ENCODE measurements around the gene NT5C.
"Not testable (repeated sequence)": the region's sequence is repeated elsewhere in the genome, so short reads cannot be mapped to it uniquely, and the experiment has no call there.

NT5C gene

DNA sequence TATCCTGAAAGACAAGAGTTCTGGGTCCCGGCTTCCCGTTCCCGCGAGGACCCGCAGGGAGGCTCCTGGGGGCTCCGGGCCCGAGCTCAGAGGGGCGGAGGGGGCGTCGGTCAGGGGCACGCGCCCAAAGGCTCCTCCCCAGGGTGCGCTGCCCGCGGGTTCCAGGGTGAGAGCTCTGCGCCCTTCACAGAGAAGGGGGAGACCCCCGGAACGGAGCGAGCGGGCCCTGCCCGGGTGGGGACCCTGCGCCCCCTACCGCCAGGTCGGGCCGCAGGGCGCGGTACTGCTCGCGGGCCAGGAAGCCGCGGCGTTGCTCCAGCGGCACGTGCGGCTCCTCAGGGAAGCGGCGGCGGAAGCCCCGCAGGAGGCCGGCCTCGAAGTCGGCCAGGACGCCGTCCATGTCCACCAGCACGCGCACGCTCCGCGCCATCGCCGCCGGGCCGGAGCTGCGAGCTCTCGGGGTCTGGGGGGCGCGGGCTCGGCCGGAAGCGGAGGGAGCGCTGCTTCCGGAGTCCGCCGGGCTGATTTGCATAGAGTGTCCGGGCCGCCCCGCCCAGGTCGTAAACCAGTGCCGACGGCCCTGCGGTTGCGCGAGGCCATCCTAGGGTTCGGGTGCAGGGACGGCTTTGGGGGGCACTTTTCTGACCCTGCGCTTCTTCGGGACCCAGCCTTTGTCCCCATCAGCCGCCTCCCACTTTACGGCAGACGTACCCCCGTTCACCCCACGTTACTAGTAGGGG is at the start of gene NT5C:
TSS of gene NT5C (minus strand) at position 465 of the 740 bp plus-strand sequence. CDS start at position 430, 35 bp downstream.
- DNase-seq = peak; percentile 69

DNA sequence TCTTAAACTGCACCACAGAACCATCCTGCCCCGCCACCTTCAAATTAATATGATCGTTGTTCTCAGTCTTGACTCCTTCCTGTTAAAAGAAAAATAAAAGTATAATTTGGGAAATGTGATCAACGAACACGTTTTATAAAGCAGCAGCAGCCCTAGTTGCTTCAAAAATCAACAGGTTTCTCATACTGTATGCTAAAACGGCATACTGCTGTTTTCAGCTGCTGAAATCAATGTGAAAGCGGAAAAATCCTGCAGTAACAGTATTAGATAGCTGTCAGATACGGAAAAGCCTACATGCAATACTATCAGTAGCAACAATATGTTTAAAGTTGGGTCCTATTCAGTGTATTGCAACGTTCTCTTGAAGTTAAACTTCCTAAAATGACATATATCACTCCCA is 49.6 kb upstream of the NT5C start:
- no peak for DNase-seq

DNA sequence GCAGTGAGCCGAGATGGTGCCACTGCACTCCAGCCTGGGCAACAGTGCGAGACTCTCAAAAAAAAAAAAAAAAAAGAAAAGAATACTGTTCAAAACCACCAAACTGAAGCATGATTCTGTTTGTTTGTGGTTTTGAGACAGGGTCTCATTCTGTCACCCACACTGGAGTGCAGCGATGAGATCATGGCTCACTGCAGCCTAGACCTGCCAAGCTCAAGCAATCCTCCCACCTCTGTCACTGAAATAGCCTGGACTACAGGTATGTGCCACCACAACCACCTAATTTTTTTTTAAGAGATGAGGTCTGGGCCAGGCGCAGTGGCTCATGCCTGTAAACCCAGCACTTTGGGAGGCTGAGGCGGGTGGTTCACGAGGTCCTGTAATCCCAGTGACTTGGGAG is 46.9 kb upstream of the NT5C start:
- no peak for DNase-seq

DNA sequence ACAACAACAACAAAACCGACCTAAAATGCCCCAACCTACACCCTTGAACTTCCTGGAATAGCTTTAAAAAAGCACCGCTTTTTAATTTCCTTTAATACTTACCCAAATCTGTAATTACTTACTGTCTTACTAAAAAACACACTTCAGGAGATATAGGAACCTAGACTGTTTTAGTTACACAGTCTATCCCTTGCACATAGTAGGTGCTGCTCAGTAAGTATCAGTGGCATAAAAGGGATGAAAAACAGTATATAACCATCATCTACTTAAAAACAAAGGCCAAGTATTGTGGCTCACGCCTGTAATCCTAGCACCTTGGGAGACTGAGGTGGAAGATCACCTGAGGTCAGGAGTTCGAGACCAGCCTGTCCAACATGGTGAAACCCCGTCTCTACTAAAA is 45.1 kb upstream of the NT5C start:
- no peak for DNase-seq

DNA sequence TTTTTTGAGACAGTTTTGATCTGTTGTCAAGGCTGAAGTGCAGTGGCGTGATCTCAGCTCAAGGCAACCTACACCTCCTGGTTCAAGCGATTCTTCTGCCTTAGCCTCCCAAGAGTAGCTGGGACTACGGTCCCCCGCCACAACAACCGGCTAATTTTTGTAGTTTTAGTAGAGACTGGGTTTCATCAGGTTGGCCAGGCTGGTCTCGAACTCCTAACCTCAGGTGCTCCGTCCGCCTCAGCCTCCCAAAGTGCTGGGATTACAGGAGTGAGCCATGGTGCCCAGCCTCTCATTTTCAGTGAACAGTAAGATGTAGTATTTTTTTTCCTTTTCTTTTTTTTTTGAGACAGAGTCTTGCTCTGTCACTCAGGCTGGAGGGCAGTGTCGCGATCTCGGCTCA is 43.5 kb upstream of the NT5C start:
- no peak for DNase-seq

DNA sequence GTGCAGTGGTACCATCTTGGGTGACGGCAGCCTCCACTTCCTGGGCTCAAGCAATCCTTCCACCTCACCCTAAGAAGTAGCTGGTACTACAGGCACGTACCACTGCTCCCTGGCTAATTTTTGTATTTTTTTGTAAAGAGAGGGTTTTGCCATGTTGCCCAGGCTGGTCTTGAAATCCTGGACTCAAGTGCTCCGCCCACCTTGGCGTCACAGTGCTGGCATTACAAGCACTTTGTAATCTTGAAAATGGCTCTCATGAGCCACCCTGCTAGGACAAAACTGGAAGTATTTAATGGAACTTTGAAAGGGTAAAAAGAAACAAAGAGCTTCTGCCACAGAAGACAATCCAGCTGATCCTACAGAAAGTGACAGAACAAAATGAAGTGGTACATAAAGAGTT is 42.0 kb upstream of the NT5C start:
- DNase-seq = no peak

DNA sequence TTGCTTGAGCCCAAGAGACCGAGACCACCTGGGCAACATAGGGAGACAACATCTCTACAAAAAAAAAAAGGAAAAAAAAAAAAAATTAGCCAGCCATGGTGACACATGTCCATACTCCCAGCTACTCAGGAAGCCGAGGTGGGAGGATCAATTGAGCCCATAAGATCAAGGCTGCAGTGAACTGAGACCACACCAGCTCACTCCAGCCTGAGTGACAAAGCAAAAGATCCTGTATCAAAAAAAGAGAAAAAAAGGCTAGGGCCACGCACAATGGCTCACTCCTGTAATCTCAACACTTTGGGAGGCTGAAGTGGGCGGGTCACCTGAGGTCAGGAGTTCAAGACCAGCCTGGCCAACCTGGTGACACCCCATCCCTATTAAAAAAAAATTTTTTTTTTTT is 37.5 kb upstream of the NT5C start:
- no peak for DNase-seq

DNA sequence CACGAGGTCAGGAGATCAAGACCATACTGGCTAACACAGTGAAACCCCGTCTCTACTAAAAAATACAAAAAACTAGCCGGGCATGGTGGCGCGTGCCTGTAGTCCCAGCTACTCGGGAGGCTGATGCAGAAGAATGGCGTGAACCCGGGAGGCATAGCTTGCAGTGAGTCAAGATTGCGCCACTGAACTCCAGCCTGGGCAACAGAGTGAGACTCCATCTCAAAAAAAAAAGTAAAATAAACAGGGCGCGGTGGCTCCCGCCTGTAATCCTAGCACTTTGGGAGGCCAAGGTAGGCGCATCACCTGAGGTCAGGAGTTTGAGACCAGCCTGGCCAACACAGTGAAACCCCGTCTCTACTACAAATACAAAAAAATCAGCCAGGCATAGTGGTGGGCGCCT is 33.1 kb upstream of the NT5C start:
- DNase-seq = not testable (repeated sequence)

DNA sequence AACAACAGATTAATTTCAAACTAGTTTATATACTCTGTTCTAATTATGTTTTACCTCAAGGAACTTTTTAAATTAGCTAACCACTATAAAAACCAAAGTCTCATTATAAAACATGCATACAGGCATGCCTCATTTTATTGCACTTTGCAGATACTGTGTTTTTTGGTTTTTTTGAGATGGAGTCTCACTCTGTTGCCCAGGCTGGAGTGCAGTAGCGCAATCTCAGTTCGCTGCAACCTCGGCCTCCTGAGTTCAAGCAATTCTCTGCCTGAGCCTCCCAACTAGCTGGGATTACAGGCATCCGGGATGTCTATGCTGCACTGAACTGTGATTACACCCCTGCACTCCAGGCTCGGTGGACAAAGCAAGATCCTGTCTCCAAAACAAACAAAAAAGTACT is 31.5 kb upstream of the NT5C start:
- no peak for DNase-seq

DNA sequence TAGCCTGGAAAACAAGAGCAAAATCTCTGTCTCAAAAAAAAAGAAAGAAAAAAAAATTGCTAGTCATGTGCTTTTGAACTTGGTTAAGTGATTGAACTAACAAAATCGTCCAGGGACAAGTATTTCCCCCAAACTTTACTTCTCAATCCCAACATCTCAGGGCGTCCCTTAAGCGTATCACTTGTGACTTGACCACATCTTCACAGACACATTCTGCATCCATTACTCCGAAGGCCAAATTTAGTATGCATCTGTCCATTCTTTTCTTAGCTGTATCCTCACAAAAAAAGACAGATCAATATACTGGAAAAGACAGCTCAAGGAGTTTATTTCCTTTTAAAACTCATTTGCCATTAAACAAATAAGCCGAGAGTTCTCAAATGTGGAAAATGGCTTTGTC is 28.7 kb upstream of the NT5C start:
- DNase-seq = no peak

DNA sequence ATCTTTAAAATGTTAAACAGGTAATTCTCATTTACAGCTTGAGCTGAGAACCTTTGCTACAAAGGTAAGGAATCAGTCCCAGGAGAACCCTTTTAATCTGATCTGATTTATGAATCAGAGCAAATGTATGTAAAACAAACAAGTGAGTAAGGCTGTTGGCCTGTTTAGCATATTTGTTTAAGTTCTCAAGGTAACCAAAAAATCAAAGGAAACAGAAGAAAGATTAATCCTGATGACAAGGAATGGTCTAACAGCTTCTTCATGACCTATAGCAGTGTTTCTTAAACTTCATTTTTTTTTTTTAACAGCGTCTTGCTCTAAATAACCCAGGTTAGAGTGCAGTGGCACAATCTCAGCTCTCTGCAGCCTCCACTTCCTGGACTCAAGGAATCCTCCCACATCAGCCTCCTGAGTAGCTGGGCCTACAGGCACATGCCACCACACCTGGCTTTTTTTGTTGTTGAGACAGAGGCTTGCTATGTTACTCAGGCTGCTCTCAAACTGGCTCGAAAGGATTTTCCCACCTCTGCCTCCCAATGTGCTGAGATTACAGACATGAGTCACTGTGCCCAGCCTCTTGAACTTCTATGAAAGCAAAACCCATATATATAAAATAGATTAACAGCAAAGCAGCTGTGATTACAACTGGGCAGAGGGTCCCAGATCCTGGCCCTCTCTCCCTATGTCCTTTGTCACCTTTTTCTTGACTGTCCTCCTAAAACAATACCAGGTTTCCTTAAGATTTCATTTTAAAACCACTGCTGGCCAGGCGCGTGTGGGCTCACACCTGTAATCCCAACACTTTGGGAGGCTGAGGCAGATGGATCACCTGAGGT is 27.9 kb upstream of the NT5C start:
- DNase-seq = no peak

DNA sequence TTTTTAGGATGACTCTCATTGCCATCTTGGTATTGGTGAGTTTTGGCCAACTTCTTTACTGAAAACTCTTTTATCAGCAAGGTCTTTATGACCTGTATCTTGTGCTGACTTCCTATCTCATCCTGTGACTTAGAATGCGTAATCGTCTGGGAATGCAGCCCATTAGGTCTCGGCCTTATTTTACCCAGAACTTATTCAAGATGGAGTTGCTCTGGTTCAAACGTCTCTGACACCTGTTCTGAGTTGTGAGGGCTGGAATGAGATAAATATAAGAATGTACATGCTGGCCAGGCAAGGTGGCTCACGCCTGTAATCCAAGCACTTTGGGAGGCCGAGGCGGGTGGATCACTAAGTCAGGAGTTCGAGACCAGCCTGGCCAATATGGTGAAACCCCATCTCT is 26.9 kb upstream of the NT5C start:
- not testable (repeated sequence) for DNase-seq

DNA sequence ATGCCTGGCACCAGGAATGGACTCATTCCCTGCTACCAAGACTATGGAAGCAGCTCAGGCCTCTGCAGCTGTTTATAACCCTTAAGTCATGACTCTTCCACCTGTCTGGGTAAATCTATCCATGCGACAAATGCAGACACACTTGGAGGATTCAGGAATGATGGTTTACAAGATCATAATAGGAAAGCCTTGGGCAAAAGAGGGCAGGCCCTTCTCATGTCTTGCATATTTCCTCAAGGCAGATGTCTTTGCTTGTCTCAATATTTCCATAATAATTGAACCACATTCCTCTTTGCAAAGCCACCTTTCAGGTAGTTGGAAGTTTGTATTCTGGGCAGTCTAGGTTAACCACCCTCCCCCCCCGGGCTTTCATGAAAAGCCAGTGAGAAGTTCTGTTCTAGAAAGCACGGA is 23.7 kb upstream of the NT5C start:
- no peak for DNase-seq

DNA sequence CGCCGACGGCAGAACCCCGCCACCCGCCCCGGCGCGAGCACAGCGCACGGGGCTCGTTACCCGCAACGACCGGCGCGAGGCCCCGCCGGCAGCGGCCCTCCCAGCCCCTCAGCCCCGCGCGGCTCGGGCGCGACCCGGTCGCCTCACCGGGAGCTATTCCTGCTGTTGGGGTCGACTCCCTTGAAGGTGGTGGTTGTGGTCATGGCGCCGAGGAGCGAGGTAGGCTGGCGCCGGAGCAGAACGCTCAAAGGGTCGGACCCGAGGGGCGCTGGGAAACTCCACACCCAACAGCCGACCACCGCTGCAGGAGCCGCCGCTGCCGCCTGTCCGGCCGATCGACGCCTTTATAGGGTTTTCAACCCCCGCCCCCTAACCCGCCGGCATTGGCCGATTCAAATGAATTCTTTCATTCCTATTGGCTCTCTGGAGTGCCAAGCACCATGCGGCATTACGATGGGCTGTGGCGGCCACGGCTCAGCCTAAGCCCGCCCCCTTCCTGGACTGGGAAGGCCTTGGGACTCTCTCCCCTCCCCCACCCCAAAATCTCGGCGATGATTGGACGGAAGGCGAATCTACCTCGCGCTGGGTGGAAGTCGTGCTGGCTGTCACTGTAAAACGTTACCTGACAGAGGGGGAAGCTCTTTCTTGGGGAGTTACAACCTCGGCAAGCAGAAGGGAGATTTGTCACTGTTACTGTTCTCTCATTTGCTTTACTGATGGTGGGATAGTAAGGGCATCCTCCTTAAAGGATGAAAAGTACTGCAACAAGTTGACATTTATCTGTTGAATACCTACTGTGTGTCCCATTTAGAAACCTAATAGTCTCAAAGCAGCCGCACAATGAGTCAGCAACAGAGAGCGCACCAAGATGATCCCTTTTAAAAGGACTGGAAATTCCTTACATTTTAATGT is 22.9 kb upstream of the NT5C start, which contains the start of gene JPT1:
TSS of gene JPT1 (minus strand) at position 318 of the 912 bp plus-strand sequence. CDS start at position 203, 115 bp downstream.
- DNase-seq = peak; percentile 92

DNA sequence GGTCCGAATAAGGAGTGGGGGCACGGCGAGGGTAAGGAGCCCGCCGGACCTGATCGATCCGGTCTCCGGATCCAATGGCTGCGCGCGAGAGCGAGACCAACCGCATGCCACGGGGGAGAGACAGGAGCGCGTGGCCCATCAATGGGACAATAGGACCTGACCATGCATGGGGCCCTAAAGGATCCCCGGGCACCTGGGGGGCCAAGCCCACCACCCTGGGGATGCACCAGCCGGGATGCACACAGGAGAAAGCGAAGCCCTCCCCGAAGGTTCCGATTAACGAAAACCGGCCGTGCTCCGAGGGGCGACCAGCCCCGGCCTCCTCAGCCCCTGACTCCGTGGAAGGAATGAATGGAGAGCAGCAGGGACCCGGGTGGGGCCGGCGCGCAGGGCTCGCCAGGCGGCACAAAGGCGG is 22.2 kb upstream of the NT5C start:
- no peak for DNase-seq

DNA sequence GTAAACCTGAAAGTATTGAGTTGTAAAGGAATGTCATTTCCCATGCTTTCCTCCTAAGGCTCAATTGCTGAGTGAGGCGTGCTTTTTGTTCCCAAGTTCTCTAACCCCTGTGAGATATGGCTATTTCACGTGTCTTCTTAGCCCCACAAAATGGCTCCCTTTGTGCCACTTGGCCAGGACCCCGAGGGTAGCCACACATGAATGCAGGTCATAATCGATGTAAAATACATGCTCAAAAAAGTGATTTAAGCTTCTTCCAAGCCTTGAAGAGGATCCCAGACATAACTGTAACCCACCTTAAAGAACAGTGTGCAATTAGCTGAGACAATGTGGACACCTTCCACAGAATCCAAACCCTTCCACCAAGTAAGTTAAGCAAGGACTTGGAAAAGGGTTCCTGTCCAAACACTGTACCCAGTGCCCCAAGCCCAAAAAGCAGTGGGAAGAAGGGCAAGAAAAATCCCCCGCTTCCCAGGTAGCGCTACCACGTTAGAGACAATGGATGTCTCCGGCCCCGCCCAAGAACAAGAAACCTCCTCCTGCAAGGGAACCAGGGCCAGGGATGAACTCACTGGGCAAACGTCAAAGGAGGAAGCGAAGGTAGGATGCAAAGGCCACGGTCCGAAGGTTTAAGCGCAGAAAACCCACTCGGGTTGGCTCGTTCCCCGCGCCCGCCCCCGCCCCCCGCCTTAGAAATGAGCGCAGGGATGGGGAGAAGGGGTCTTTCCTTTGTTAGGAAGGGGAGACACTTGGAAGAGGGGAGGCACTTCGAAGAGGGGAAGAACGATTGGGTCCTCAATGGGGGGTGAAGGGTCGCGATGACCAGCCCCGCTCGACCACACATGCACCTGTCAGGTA is 21.6 kb upstream of the NT5C start:
- DNase-seq = peak; percentile 38

DNA sequence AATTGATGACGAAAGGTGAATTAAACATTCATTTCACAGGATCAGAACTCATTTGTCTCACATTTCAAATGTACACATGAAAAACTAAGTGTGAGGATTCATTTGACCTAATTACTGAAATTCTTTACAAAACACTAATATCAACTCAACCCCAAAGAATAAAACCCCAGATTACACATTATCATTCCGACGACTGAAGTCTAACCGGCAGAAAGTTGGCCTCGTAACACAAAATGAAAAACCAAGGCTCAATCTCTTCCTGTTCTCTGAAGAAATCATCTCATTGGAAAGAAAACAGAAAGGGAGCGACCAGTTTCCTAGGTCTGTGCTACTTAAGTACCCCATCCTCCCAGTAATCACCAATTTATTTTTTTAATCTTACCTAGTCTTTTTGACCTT is 21.0 kb upstream of the NT5C start:
- DNase-seq = no peak

DNA sequence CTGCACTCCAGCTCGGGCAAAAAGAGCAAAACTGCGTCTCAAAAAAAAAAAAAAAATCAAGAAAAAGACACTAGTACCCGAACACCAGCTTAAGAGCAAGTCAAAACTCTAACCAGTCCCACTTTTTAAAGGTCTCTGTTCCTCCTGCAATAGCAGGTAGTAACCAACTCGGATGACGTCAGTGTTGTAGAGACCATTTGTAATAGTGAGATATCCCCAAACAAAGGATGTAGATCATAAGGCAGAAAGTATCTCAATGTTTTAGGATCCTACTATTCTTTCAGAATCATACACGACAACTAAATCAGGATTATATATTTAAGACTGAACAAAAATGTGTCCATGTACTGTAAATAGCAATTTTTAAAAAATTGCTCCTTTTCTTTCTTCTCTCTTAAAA is 20.4 kb upstream of the NT5C start:
- peak; percentile 39 for DNase-seq

DNA sequence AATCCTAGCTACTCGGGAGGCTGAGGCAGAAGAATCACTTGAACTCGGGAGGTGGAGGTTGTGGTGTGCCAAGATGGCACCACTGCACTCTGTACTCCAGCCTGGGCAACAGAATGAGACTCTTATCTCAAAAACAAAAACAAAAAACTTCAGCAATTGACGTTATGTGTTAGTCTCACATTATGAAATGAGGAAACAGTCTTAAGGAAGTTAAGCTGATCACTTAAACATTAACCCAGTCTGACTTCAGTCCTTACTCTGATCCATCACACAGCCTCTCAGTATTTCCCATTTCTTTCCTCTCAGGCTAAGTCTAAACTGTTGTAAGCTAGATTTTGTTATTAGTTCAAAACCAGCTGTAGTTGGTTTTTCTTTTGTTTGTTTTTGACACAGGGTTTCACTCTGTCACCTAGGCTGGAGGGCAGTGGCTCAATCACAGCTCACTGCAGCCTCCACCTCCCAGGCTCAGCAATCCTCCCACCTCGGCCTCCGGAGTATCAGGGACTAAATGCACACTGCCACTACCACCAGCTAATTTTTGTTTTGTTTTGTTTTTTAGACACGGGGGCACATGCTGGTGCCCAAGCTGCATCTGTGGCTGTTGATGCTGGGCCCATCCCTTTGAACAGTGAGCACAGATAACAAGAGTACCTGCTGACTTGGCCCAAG is 16.5 kb upstream of the NT5C start:
- no peak for DNase-seq

DNA sequence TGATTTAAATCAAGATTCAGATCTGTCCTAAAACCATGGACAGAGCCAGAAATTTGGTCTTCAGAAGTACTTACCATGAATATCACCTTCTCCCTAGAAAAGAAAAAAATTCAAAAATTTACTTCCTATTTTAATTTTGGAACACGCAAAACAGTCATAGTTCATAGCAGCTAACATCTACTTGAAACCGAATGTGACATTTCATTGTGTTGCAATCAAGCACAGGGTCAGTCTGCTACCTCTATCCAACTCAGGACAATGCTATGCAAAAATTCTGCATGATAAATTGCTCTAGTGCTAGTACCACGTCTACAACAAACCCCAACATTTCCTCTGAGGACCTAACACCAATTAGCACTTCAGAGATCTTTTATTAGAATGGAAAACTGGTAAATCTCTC is 15.1 kb upstream of the NT5C start:
- DNase-seq = no peak

DNA sequence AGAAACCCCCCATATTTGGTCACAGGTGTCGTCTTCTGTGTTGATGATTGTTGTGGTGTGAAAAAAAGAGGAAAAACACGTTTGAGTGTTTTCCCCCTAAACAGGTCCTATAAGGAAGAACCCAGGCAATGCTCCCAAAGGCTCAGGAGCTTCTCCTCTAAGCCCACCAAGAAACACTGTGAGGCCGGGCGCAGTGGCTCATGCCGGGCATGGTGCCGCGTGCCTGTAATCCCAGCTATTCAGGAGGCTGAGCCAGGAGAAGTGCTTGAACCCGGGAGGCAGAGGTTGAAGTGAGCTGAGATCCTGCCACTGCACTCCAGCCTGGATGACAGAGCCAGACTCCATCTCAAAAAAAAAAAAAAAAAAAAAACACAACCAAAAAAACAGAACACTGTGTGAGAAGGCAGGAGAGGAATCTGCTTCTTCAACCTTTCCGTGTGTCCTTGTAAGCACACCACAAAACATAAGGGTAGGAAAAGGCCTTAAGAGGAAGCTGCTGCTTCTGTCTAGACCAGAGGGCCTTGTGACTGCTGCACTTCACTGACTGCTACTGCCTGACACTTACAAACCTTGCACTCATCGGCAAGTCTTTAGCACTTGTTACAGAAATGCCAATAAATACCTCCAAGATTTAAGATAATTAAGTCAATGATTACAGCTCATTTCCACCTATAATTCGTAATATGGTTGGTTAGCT is 13.4 kb upstream of the NT5C start:
- DNase-seq = no peak

Data from NCI-H510A treated with DMSO at 0.1 percent for 48 hours (cell line).